MV-4-11 (cell line): ENCODE data around the gene VWA5B2.

Source experiments
- DNase-seq: peaks from one replicate; lab custom pipeline; 2025; lab: John Stamatoyannopoulos, UW

VWA5B2 gene

GRCh38 chr3:184275961-184276910 lies 46.9 kb downstream of the VWA5B2 start, which contains the start of gene ECE2:
Gene ECE2 (plus strand): TSS chr3:184276022. CDS start chr3:184276154, 132 bp downstream.
- DNase-seq = no peak

GRCh38 chr3:184277366-184277765 lies 48.0 kb downstream of the VWA5B2 start:
- DNase-seq = no peak

- no peak for DNase-seq
Observed at GRCh38 chr3:184282941-184283340, 53.6 kb downstream of the VWA5B2 start.

- DNase-seq = no peak
Observed at GRCh38 chr3:184283681-184284080, 54.3 kb downstream of the VWA5B2 start.

- DNase-seq = peak; percentile 49
Observed at GRCh38 chr3:184284696-184285095, 55.3 kb downstream of the VWA5B2 start.

- DNase-seq = peak; percentile 33
Observed at GRCh38 chr3:184289426-184289938, 60.1 kb downstream of the VWA5B2 start.

- DNase-seq = no peak
Observed at GRCh38 chr3:184290331-184290730, 60.9 kb downstream of the VWA5B2 start.

- no peak for DNase-seq
Observed at GRCh38 chr3:184291044-184291737, 61.8 kb downstream of the VWA5B2 start.
